ENCODE results near the gene KCNJ12.

GRCh38 chr17:21453144-21453898 is 77.2 kb downstream of the KCNJ12 start:
- TF ChIP-seq CTCF (IDR thresholded peaks at IDR 0.05) = no peak
- TF ChIP-seq POLR2AphosphoS5 (IDR thresholded peaks at IDR 0.05; ENCODE audit: insufficient read depth in 1 of 2, low read depth in 1 of 2) = no peak
- TF ChIP-seq POLR2A (IDR thresholded peaks at IDR 0.05) = no peak
